Smooth muscle cell (in vitro differentiated cells): ENCODE measurements around the gene OSMR. TPM values are rescaled to one million over a fixed set of nuclear protein-coding genes. Genes with fewer than 3 reads are reported as not detected.

Source experiments
- DNase-seq: peaks from one replicate; lab custom pipeline; 2025; ENCODE audit not compliant: unreplicated experiment; lab: John Stamatoyannopoulos, UW
- H2AFZ ChIP-seq: fragments of 200-600 bp; sonication (generic); 2 replicates; pipeline ENCODE4 v1.6.0; 2016; ENCODE audit warnings: antibody characterized with exemption, low read depth, mild to moderate bottlenecking
- H3F3A ChIP-seq: fragments of 200-600 bp; sonication (generic); 2 replicates; pipeline ENCODE4 v1.6.0; 2017; ENCODE audit warnings: antibody characterized with exemption, low read depth
- H3K27ac ChIP-seq: fragments of 200-600 bp; sonication (generic); 2 replicates; pipeline ENCODE4 v1.5.1; 2016; ENCODE audit warnings: low read depth, mild to moderate bottlenecking
- H3K27me3 ChIP-seq: fragments of 200-600 bp; sonication (generic); 2 replicates; pipeline ENCODE4 v1.6.1; 2016; ENCODE audit warnings: low read depth, mild to moderate bottlenecking
- H3K36me3 ChIP-seq: fragments of 200-600 bp; sonication (generic); 2 replicates; pipeline ENCODE4 v1.5.1; 2016; ENCODE audit warnings: low read depth
- H3K4me1 ChIP-seq: fragments of 200-600 bp; sonication (generic); 2 replicates; pipeline ENCODE4 v1.5.1; 2016; ENCODE audit warnings: low read depth
- H3K4me2 ChIP-seq: fragments of 200-600 bp; sonication (generic); 2 replicates; pipeline ENCODE4 v1.6.0; 2016; ENCODE audit warnings: mild to moderate bottlenecking
- H3K4me3 ChIP-seq: fragments of 200-600 bp; sonication (generic); 2 replicates; pipeline ENCODE4 v1.5.1; 2016; ENCODE audit warnings: mild to moderate bottlenecking
- H3K79me2 ChIP-seq: fragments of 200-600 bp; sonication (generic); 2 replicates; pipeline ENCODE4 v1.6.0; 2016; ENCODE audit warnings: low read depth, mild to moderate bottlenecking
- H3K9ac ChIP-seq: fragments of 200-600 bp; sonication (generic); 2 replicates; pipeline ENCODE4 v1.6.0; 2016; ENCODE audit warnings: low read depth
- H3K9me3 ChIP-seq: fragments of 200-600 bp; sonication (generic); replicated peaks from 2 replicates; pipeline ENCODE4 v1.5.1; 2016; ENCODE audit warnings: low read depth
- H4K20me1 ChIP-seq: fragments of 200-600 bp; sonication (generic); 2 replicates; pipeline ENCODE4 v1.6.0; 2016; ENCODE audit warnings: low read depth
- CTCF ChIP-seq: fragments of 200-600 bp; sonication (generic); IDR thresholded peaks from 2 replicates; pipeline ENCODE4 v1.5.1; 2017; ENCODE audit warnings: borderline replicate concordance, mild to moderate bottlenecking, antibody characterized with exemption; ENCODE audit not compliant: insufficient read depth, poor library complexity, severe bottlenecking
- WGBS: methylation state at CpG from one replicate; pipeline ENCODE4 v1.1.7; 2016; ENCODE audit warnings: low lambda C conversion rate; 5-methylcytosine and 5-hydroxymethylcytosine counted together
- polyA plus RNA-seq: library from polyadenylated mRNA; unstranded; fragments of >200 nt; fragmentation: Nextera tagmentation; extraction: Ambion mirVana; gene quantifications from 2 replicates; pipeline ENCODE4 v1.2.1, GENCODE V29; 2016
- total RNA-seq: library from RNA; depleted of rRNA; stranded (reverse); fragments of >200 nt; gene quantifications from 2 replicates; pipeline ENCODE4 v1.2.3, GENCODE V29; 2014

Gene OSMR
- total and polyA plus RNA-seq, 2 experiments from 2014 or later: 31.8 to 52.5 TPM

- no peaks in the 10 kb centered on the region for H3K4me1 ChIP-seq
- no peaks in the 10 kb centered on the region for H3F3A ChIP-seq
- H3K4me2 ChIP-seq: no peak overlapping the region
- H3K9me3 ChIP-seq: no peaks in the 10 kb centered on the region
- no peaks in the 10 kb centered on the region for H3K79me2 ChIP-seq
- no peaks in the 10 kb centered on the region for H3K27me3 ChIP-seq
- DNase-seq: no peak
- H3K4me3 ChIP-seq: no peak overlapping the region
- peaks cover 8% of the 10 kb centered on the region for H3K36me3 ChIP-seq
- H3K9ac ChIP-seq: no peak overlapping the region
- 60% methylated on average over 1 of the region's 1 CpG for WGBS
- no peak overlapping the region for H2AFZ ChIP-seq
- H4K20me1 ChIP-seq: no peaks in the 10 kb centered on the region
- no peak for TF ChIP-seq CTCF
- H3K27ac ChIP-seq: no peak overlapping the region
Measured at GRCh38 chr5:38938424-38938823, 92.6 kb downstream of the OSMR start.

- Histone ChIP-seq H3K27ac (no peak overlapping the region), H3K4me2 (no peak overlapping the region)
- 57% methylated on average over 1 of the region's 1 CpG for WGBS
Measured at GRCh38 chr5:38938973-38939372, 93.2 kb downstream of the OSMR start.

GRCh38 chr5:38940230-38940858 is 94.5 kb downstream of the OSMR start:
- no peak overlapping the region for H3K4me3 ChIP-seq
- DNase-seq: no peak
- no peak overlapping the region for H2AFZ ChIP-seq
- no peak overlapping the region for H3K9ac ChIP-seq
- H3K27ac ChIP-seq: no peak overlapping the region
- no peaks in the 10 kb centered on the region for H3K4me1 ChIP-seq
- no peaks in the 10 kb centered on the region for H4K20me1 ChIP-seq
- TF ChIP-seq CTCF: no peak
- 47% methylated on average over 2 of the region's 2 CpGs for WGBS
- no peaks in the 10 kb centered on the region for H3K27me3 ChIP-seq
- no peak overlapping the region for H3K4me2 ChIP-seq
- H3K9me3 ChIP-seq: no peaks in the 10 kb centered on the region
- no peaks in the 10 kb centered on the region for H3F3A ChIP-seq
- no peaks in the 10 kb centered on the region for H3K79me2 ChIP-seq
- peaks cover 17% of the 10 kb centered on the region for H3K36me3 ChIP-seq

More at GRCh38 chr5:38938973-38939372, 93.2 kb downstream of the OSMR start:
- Histone ChIP-seq H3K36me3 (peaks cover 11% of the 10 kb centered on the region), H3K79me2 (no peaks in the 10 kb centered on the region), H3K27me3 (no peaks in the 10 kb centered on the region), H3K9me3 (no peaks in the 10 kb centered on the region), H3K9ac (no peak overlapping the region), H4K20me1 (no peaks in the 10 kb centered on the region), H3K4me3 (no peak overlapping the region), H3F3A (no peaks in the 10 kb centered on the region), H2AFZ (no peak overlapping the region), H3K4me1 (no peaks in the 10 kb centered on the region)
- DNase-seq: no peak
- no peak for TF ChIP-seq CTCF

GRCh38 chr5:38941912-38942311 is 96.1 kb downstream of the OSMR start:
- Histone ChIP-seq H3K27me3 (no peaks in the 10 kb centered on the region), H3K36me3 (peaks cover 18% of the 10 kb centered on the region), H3F3A (no peaks in the 10 kb centered on the region), H3K4me3 (no peak overlapping the region), H2AFZ (no peak overlapping the region), H3K79me2 (no peaks in the 10 kb centered on the region), H3K4me2 (no peak overlapping the region), H3K9me3 (no peaks in the 10 kb centered on the region), H4K20me1 (no peaks in the 10 kb centered on the region), H3K27ac (no peak overlapping the region), H3K4me1 (no peaks in the 10 kb centered on the region), H3K9ac (no peak overlapping the region)
- DNase-seq: no peak
- 98% methylated on average over 2 of the region's 2 CpGs for WGBS
- TF ChIP-seq CTCF: no peak
